ENCODE results near the gene TBC1D8.

Gene TBC1D8

GRCh38 chr2:101161658-101162057 is 10.5 kb upstream of the TBC1D8 start:
- no peak overlapping the region for H3K4me3 ChIP-seq (ENCODE audit: low read length)

GRCh38 chr2:101160454-101160853 is 9.3 kb upstream of the TBC1D8 start:
- Histone ChIP-seq H3K36me3 (ENCODE audit: control insufficient read depth, insufficient read depth, low read length, severe bottlenecking) (no peaks in the 10 kb centered on the region), H3K9me3 (ENCODE audit: control insufficient read depth, low read length) (no peaks in the 10 kb centered on the region), H3K27me3 (replicated peaks; ENCODE audit: control insufficient read depth, insufficient read depth, low read length) (no peaks in the 10 kb centered on the region), H3K4me3 (ENCODE audit: low read length) (no peak overlapping the region), H3K4me1 (ENCODE audit: control insufficient read depth, insufficient read depth, low read length) (peaks cover 5% of the 10 kb centered on the region), H3K9ac (ENCODE audit: low read length) (no peak overlapping the region)
- peak; percentile 74 for DNase-seq (ENCODE audit: low read depth)

More at GRCh38 chr2:101161658-101162057, 10.5 kb upstream of the TBC1D8 start:
- Histone ChIP-seq H3K9ac (ENCODE audit: low read length) (no peak overlapping the region), H3K4me1 (ENCODE audit: control insufficient read depth, insufficient read depth, low read length) (peaks cover 5% of the 10 kb centered on the region), H3K27me3 (replicated peaks; ENCODE audit: control insufficient read depth, insufficient read depth, low read length) (no peaks in the 10 kb centered on the region), H3K36me3 (ENCODE audit: control insufficient read depth, insufficient read depth, low read length, severe bottlenecking) (no peaks in the 10 kb centered on the region), H3K9me3 (ENCODE audit: control insufficient read depth, low read length) (no peaks in the 10 kb centered on the region)
- DNase-seq (ENCODE audit: low read depth) = no peak

- no peak for DNase-seq (ENCODE audit: low read depth)
- Histone ChIP-seq H3K27me3 (replicated peaks; ENCODE audit: control insufficient read depth, insufficient read depth, low read length) (no peaks in the 10 kb centered on the region), H3K9me3 (ENCODE audit: control insufficient read depth, low read length) (no peaks in the 10 kb centered on the region), H3K4me1 (ENCODE audit: control insufficient read depth, insufficient read depth, low read length) (peaks cover 5% of the 10 kb centered on the region), H3K4me3 (ENCODE audit: low read length) (no peak overlapping the region), H3K9ac (ENCODE audit: low read length) (no peak overlapping the region), H3K36me3 (ENCODE audit: control insufficient read depth, insufficient read depth, low read length, severe bottlenecking) (no peaks in the 10 kb centered on the region)
Observed at GRCh38 chr2:101159526-101159925, 8.3 kb upstream of the TBC1D8 start.

DNA sequence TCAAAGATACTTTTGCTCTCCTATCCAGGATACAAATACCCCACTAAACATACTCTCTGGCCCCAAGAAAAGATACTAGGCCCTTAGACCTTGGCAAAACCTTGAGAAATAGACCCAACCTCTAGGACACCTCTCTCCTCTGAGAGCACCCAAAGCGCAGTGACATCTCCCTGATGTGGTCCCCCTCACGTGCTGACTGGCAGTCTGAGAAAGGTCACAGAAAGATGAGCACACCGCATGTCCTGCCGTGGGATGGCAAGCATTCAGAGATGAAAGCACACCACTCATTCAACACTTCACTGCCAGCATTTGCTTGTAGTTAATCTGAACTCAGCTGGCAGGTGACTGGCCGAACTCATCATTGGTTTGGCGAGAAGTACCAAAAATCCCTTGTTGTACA is 6.1 kb upstream of the TBC1D8 start:
- H3K4me1 ChIP-seq (ENCODE audit: control insufficient read depth, insufficient read depth, low read length) = peaks cover 12% of the 10 kb centered on the region
- H3K9me3 ChIP-seq (ENCODE audit: control insufficient read depth, low read length) = no peaks in the 10 kb centered on the region
- no peaks in the 10 kb centered on the region for H3K27me3 ChIP-seq (replicated peaks; ENCODE audit: control insufficient read depth, insufficient read depth, low read length)
- H3K4me3 ChIP-seq (ENCODE audit: low read length) = no peak overlapping the region
- no peaks in the 10 kb centered on the region for H3K36me3 ChIP-seq (ENCODE audit: control insufficient read depth, insufficient read depth, low read length, severe bottlenecking)
- DNase-seq (ENCODE audit: low read depth) = no peak
- H3K9ac ChIP-seq (ENCODE audit: low read length) = no peak overlapping the region

DNA sequence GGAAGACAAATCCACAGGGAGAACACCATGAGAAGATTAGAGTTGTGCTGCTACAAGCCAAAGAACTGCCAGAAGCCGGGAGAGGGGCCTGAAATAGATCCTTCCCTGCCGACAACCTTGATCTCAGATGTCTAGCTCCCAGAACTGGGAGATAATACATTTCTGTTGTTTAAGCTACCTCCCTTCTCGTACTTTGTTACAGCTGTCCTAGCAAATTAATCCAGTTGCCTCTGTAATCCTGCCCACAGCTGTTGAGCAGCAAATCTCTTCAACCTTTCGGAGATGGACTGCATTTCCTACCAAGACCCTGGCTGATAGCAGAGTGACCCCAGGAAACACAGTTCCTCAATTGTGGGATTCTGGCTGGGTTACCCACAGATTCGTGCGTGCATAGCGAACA is 2.6 kb upstream of the TBC1D8 start:
- no peaks in the 10 kb centered on the region for H3K36me3 ChIP-seq (ENCODE audit: control insufficient read depth, insufficient read depth, low read length, severe bottlenecking)
- no peaks in the 10 kb centered on the region for H3K9me3 ChIP-seq (ENCODE audit: control insufficient read depth, low read length)
- DNase-seq (ENCODE audit: low read depth) = no peak
- H3K27me3 ChIP-seq (replicated peaks; ENCODE audit: control insufficient read depth, insufficient read depth, low read length) = no peaks in the 10 kb centered on the region
- peaks cover 23% of the 10 kb centered on the region for H3K4me1 ChIP-seq (ENCODE audit: control insufficient read depth, insufficient read depth, low read length)
- H3K9ac ChIP-seq (ENCODE audit: low read length) = no peak overlapping the region
- H3K4me3 ChIP-seq (ENCODE audit: low read length) = no peak overlapping the region

DNA sequence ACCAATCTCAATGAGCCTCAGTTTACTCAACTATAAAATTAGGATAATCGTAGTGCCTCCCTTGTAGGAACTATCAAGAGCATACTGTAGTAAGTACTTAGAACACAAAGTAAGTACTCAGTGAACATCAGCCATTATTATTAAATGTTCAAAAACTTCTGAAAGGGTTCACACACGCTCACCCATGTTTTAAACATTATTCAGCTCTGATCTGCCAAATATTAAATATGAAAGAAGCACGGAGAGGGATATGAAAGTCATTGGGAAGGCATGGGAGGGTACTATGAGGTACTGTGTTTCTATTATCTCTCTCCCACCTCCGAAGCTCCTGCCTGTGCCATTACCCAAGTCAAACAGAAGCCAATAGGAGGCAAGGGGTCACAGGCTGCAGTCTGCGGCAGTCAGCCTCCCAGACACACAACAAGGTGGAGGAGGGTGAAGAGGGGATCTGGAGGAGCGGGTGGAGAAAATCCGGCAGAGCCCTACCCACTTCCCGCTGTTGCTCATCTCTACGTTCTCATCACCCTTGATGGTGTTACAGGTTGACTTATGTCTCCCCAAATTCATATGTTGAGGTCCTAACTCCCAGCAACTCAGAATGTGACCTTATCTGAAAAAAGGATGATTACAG is 2.0 kb upstream of the TBC1D8 start:
- no peak for DNase-seq (ENCODE audit: low read depth)

DNA sequence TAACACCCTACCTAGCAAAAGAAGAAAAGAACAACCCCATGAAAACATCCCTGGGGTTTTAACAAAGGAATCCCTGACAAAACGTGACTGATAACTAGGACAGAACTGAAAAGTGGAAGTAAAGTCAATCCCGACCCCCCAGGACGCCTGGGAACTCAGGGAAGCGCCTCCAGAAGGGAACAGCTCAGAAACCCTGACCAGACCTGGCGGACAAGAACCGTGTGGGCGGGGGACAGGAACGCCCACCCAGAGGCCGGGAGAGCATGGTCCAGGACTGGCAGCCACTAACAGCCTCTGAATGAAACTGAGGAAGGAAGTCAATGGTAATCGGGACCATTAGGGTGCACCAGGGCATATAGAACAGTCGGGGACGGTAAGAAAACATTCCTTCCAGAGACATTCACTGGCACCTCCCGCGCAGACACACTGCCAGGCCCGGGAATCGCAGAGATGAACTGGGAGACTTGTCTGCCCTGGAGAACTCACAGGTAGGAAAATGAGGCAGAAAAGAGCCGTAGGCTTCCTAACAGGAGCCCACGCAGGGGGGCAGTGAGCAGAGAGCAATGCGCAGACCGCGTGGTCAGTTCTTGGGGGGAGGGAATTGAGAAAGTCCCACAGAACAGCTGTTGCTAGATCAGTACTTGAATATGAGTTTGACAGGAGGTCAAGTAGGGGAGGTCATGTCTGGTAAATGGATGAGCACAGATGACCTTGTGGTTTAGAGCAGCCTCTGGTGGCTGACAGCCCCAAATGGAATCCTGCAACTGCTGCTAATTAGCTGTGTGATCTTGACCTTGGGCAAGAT is 1.3 kb upstream of the TBC1D8 start:
- Histone ChIP-seq H3K4me3 (ENCODE audit: low read length) (peak overlapping the region; percentile 79), H3K36me3 (ENCODE audit: control insufficient read depth, insufficient read depth, low read length, severe bottlenecking) (no peaks in the 10 kb centered on the region), H3K27me3 (replicated peaks; ENCODE audit: control insufficient read depth, insufficient read depth, low read length) (no peaks in the 10 kb centered on the region), H3K9ac (ENCODE audit: low read length) (peak overlapping the region; percentile 76), H3K4me1 (ENCODE audit: control insufficient read depth, insufficient read depth, low read length) (peaks cover 23% of the 10 kb centered on the region), H3K9me3 (ENCODE audit: control insufficient read depth, low read length) (no peaks in the 10 kb centered on the region)
- DNase-seq (ENCODE audit: low read depth) = peak; percentile 51

More for the DNA sequence above, 2.0 kb upstream of the TBC1D8 start:
- Histone ChIP-seq H3K27me3 (replicated peaks; ENCODE audit: control insufficient read depth, insufficient read depth, low read length) (no peaks in the 10 kb centered on the region), H3K4me1 (ENCODE audit: control insufficient read depth, insufficient read depth, low read length) (peaks cover 23% of the 10 kb centered on the region), H3K36me3 (ENCODE audit: control insufficient read depth, insufficient read depth, low read length, severe bottlenecking) (no peaks in the 10 kb centered on the region), H3K9ac (ENCODE audit: low read length) (no peak overlapping the region), H3K4me3 (ENCODE audit: low read length) (no peak overlapping the region), H3K9me3 (ENCODE audit: control insufficient read depth, low read length) (no peaks in the 10 kb centered on the region)

- Histone ChIP-seq H3K27me3 (replicated peaks; ENCODE audit: control insufficient read depth, insufficient read depth, low read length) (no peaks in the 10 kb centered on the region), H3K36me3 (ENCODE audit: control insufficient read depth, insufficient read depth, low read length, severe bottlenecking) (no peaks in the 10 kb centered on the region), H3K4me3 (ENCODE audit: low read length) (peak overlapping the region; percentile 79), H3K9me3 (ENCODE audit: control insufficient read depth, low read length) (no peaks in the 10 kb centered on the region), H3K4me1 (ENCODE audit: control insufficient read depth, insufficient read depth, low read length) (peaks cover 23% of the 10 kb centered on the region), H3K9ac (ENCODE audit: low read length) (peak overlapping the region; percentile 76)
- peak; percentile 39 for DNase-seq (ENCODE audit: low read depth)
Observed at GRCh38 chr2:101151859-101152271, 683 bp upstream of the TBC1D8 start.

GRCh38 chr2:101150306-101151145 is 656 bp downstream of the TBC1D8 start:
- Histone ChIP-seq H3K9me3 (ENCODE audit: control insufficient read depth, low read length) (no peaks in the 10 kb centered on the region), H3K4me1 (ENCODE audit: control insufficient read depth, insufficient read depth, low read length) (peaks cover 24% of the 10 kb centered on the region), H3K9ac (ENCODE audit: low read length) (peak overlapping the region; percentile 80), H3K4me3 (ENCODE audit: low read length) (peak overlapping the region; percentile 85), H3K36me3 (ENCODE audit: control insufficient read depth, insufficient read depth, low read length, severe bottlenecking) (no peaks in the 10 kb centered on the region), H3K27me3 (replicated peaks; ENCODE audit: control insufficient read depth, insufficient read depth, low read length) (no peaks in the 10 kb centered on the region)
- DNase-seq (ENCODE audit: low read depth) = peak; percentile 59

DNA sequence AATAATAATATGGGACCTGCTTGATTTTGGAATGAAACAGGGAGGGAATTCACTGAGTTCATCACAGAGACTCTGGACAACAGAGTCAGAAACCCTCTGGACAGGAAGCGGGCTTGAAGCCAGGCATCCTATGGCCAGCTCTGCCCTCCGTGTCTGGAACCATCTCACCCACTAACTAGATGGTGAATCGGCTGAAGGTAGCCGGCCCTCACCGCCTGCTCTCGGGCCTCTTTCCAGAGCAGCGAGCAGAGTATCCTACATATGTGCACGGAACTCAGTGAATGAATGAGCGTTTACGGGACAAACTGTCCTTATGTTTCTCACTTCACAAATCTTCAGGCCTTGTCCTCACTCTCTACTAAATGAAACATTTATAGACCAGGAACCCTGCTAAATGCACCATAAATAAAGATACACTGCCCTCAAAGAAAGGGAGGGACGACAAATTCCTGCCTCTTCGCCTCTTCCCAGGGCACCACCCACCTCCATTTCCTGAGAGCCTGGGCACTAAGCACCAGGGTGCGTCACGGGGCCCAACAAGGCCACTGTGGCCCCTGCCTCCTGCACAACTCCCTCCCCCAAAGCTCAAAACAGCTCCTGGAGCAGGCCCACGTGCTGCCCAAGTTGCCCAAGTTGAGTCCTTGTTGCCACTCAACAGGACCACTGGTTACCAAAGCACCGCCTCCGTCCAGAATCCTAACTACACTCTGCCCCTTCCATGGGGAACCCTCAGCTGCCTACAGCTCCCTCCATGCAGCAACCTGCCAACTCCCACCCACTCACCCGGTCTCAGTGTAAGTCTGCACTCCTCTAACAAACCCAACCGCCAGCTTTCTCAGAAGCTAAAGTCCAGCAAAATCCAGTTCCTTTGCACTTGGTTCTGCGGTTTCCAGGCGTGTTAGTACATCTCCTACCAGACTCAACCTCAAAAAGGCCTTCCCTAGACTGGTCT is 1.7 kb downstream of the TBC1D8 start:
- H3K4me1 ChIP-seq (ENCODE audit: control insufficient read depth, insufficient read depth, low read length) = peaks cover 27% of the 10 kb centered on the region
- peak overlapping the region; percentile 85 for H3K4me3 ChIP-seq (ENCODE audit: low read length)
- H3K9ac ChIP-seq (ENCODE audit: low read length) = peak overlapping the region; percentile 80
- H3K9me3 ChIP-seq (ENCODE audit: control insufficient read depth, low read length) = no peaks in the 10 kb centered on the region
- no peaks in the 10 kb centered on the region for H3K27me3 ChIP-seq (replicated peaks; ENCODE audit: control insufficient read depth, insufficient read depth, low read length)
- DNase-seq (ENCODE audit: low read depth) = peak; percentile 14
- no peaks in the 10 kb centered on the region for H3K36me3 ChIP-seq (ENCODE audit: control insufficient read depth, insufficient read depth, low read length, severe bottlenecking)
